Measurements from ENCODE around the gene IRF1.

- TF ChIP-seq CTCF (IDR thresholded peaks at IDR 0.05) (no peak), POLR2AphosphoS5 (IDR thresholded peaks at IDR 0.05) (no peak), POLR2A (IDR thresholded peaks at IDR 0.05) (no peak)
Observed at GRCh38 chr5:132528866-132529634, 38.5 kb upstream of the IRF1 start.

All from prostate gland (tissue), 2 donors.